ENCODE data around the gene NELFE.

- no peak for TF ChIP-seq CTCF (conservative IDR thresholded peaks at IDR 0.05 in 1 of 2, IDR thresholded peaks at IDR 0.05 in 1 of 2; ENCODE audit: low read depth in 1 of 2, low read length in 2 of 2)
- no peak for TF ChIP-seq EZH2 (IDR thresholded peaks at IDR 0.05; ENCODE audit: low read length, missing control alignments)
Observed at GRCh38 chr6:31961616-31962015, 2.8 kb upstream of the NELFE start.

Measured in fibroblast of lung (primary cell).